GM12874 (cell line): ENCODE measurements around the gene GPR137C.

Source experiments
- CTCF ChIP-seq: IDR thresholded peaks from 2 replicates; pipeline ENCODE4 v1.5.1; 2011; ENCODE audit warnings: low read depth, mild to moderate bottlenecking, control low read depth, low read length, moderate library complexity; ENCODE audit not compliant: insufficient read depth

Gene GPR137C

GRCh38 chr14:52583544-52583943 is 30.9 kb downstream of the GPR137C start:
- no peak for TF ChIP-seq CTCF

- TF ChIP-seq CTCF: no peak
Observed at GRCh38 chr14:52589646-52590045, 37.0 kb downstream of the GPR137C start.

- TF ChIP-seq CTCF: no peak
Observed at GRCh38 chr14:52590318-52590717, 37.7 kb downstream of the GPR137C start.

GRCh38 chr14:52596320-52596719 is 43.7 kb downstream of the GPR137C start:
- no peak for TF ChIP-seq CTCF

- no peak for TF ChIP-seq CTCF
Observed at GRCh38 chr14:52596861-52597260, 44.2 kb downstream of the GPR137C start.

GRCh38 chr14:52598568-52598967 is 45.9 kb downstream of the GPR137C start:
- TF ChIP-seq CTCF: no peak

GRCh38 chr14:52599974-52600373 is 47.3 kb downstream of the GPR137C start:
- TF ChIP-seq CTCF: no peak

GRCh38 chr14:52602131-52602530 is 49.5 kb downstream of the GPR137C start:
- TF ChIP-seq CTCF: no peak
